ENCODE data around the gene SMIM10L2A. TPM values are rescaled to one million over a fixed set of nuclear protein-coding genes. Genes with fewer than 3 reads are reported as not detected.
A peak's percentile ranks its signal among the peaks of the same experiment; 100 is the strongest.

SMIM10L2A gene
- total and polyA plus RNA-seq, 10 of the 15 experiments (the other 5 are each of a cell fraction or from before 2014, with no cell fraction given): 0.02 to 0.05 (median 0.03) TPM; not detected in 7

DNA sequence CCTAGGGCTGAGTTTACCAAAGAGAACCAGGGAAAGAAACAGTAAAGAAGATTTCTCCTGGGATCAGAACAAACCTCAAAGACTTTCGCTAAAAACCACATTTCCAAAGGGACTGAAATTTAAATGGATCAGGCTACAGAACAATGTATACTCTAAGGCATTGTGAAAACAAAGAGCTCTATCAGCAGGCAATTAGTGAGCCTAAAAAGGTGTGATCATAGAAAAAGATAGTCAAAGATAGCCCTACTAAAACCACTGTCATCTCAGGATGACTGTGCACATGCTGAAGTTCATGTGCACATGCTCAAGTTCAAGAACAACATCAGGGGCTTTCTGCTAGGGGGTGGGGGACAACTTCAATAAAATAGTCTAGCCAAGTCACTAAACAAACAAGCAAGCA, 12.9 kb upstream of the SMIM10L2A start:
- H3K27me3 ChIP-seq (replicated peaks in 1 of 2; ENCODE audit: control insufficient read depth in 2 of 2, insufficient read depth in 2 of 2, low read length in 1 of 2): no peaks in the 10 kb centered on the region
- H3K79me2 ChIP-seq (ENCODE audit: control insufficient read depth, insufficient read depth, low read length): no peaks in the 10 kb centered on the region
- no peaks in the 10 kb centered on the region for H4K20me1 ChIP-seq (ENCODE audit: control insufficient read depth, insufficient read depth)
- FAIRE-seq (no peak), DNase-seq (ENCODE audit: low read depth, low spot score) (peak; percentile 7), ATAC-seq (peak; percentile 95)
- intact Hi-C loops (cut with micrococcal nuclease; ENCODE audit: unreplicated experiment): no loop called here
- ChIA-PET CTCF (interaction anchor here (0.6 kb wide), 1 partner anchor 90 kb away, joined by 3 read pairs; no protein-coding TSS in a partner anchor), POLR2A (interaction anchor here (0.5 to 0.8 kb wide), 2 partner anchors 12 to 113 kb away, joined by 3 to 4 read pairs; no protein-coding TSS in a partner anchor), RAD21 (ENCODE audit: unreplicated experiment) (interaction anchor here (1.0 to 1.2 kb wide), 2 partner anchors 9 to 13 kb away, joined by 3 to 4 read pairs; partner anchors contain the start of gene SMIM10L2A), SMC1A (ENCODE audit: uncharacterized antibody, unreplicated experiment) (interaction anchor here (1.3 kb wide), 1 partner anchor 113 kb away, joined by 3 read pairs; no protein-coding TSS in a partner anchor)
- no TSS peak for BruUV-seq (replicated peaks)
- in situ Hi-C loops (cut with MboI): no loop called here
- H2AFZ ChIP-seq (ENCODE audit: control insufficient read depth, low read depth, low read length): no peak overlapping the region
- H3K4me1 ChIP-seq (ENCODE audit: control insufficient read depth, insufficient read depth, low read length): no peaks in the 10 kb centered on the region
- H3K9me3 ChIP-seq (replicated peaks; ENCODE audit: control insufficient read depth, insufficient read depth, low read length): no peaks in the 10 kb centered on the region; the same call in 2 of the 3 replicates
- no peak overlapping the region for H3K4me3 ChIP-seq
- no peaks in the 10 kb centered on the region for H3K36me3 ChIP-seq (ENCODE audit: control insufficient read depth in 2 of 2, insufficient read depth in 2 of 2, low read length in 1 of 2)
- no peak overlapping the region for H3K4me2 ChIP-seq (ENCODE audit: control insufficient read depth, insufficient read depth)
- no peak overlapping the region for H3K27ac ChIP-seq (ENCODE audit: control insufficient read depth, insufficient read depth)
- no peak overlapping the region for H3K9ac ChIP-seq (ENCODE audit: control insufficient read depth, insufficient read depth, low read length)
- WGBS (ENCODE audit: insufficient coverage, insufficient replicate concordance, low lambda C conversion rate, missing lambda C conversion rate): 24% methylated on average over 1 of the region's 1 CpG
- TF ChIP-seq JUND (IDR thresholded peaks at IDR 0.05; ENCODE audit: low read depth, low read length): peak; percentile 70; the same call in 1 of the 2 replicates
- TF ChIP-seq GABPA (IDR thresholded peaks at IDR 0.05; ENCODE audit: low read depth): no peak
- no peak for TF ChIP-seq SUZ12 (IDR thresholded peaks at IDR 0.05; ENCODE audit: unreplicated experiment)
- TF ChIP-seq, protein P1, sequence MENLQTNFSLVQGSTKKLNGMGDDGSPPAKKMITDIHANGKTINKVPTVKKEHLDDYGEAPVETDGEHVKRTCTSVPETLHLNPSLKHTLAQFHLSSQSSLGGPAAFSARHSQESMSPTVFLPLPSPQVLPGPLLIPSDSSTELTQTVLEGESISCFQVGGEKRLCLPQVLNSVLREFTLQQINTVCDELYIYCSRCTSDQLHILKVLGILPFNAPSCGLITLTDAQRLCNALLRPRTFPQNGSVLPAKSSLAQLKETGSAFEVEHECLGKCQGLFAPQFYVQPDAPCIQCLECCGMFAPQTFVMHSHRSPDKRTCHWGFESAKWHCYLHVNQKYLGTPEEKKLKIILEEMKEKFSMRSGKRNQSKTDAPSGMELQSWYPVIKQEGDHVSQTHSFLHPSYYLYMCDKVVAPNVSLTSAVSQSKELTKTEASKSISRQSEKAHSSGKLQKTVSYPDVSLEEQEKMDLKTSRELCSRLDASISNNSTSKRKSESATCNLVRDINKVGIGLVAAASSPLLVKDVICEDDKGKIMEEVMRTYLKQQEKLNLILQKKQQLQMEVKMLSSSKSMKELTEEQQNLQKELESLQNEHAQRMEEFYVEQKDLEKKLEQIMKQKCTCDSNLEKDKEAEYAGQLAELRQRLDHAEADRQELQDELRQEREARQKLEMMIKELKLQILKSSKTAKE (IDR thresholded peaks at IDR 0.05; ENCODE audit: low read depth, poor library complexity, severe bottlenecking): no peak
- no peak for TF ChIP-seq NR2C2 (IDR thresholded peaks at IDR 0.05; ENCODE audit: borderline replicate concordance, control insufficient read depth, insufficient read length, low read depth)
- TF ChIP-seq, protein P2, sequence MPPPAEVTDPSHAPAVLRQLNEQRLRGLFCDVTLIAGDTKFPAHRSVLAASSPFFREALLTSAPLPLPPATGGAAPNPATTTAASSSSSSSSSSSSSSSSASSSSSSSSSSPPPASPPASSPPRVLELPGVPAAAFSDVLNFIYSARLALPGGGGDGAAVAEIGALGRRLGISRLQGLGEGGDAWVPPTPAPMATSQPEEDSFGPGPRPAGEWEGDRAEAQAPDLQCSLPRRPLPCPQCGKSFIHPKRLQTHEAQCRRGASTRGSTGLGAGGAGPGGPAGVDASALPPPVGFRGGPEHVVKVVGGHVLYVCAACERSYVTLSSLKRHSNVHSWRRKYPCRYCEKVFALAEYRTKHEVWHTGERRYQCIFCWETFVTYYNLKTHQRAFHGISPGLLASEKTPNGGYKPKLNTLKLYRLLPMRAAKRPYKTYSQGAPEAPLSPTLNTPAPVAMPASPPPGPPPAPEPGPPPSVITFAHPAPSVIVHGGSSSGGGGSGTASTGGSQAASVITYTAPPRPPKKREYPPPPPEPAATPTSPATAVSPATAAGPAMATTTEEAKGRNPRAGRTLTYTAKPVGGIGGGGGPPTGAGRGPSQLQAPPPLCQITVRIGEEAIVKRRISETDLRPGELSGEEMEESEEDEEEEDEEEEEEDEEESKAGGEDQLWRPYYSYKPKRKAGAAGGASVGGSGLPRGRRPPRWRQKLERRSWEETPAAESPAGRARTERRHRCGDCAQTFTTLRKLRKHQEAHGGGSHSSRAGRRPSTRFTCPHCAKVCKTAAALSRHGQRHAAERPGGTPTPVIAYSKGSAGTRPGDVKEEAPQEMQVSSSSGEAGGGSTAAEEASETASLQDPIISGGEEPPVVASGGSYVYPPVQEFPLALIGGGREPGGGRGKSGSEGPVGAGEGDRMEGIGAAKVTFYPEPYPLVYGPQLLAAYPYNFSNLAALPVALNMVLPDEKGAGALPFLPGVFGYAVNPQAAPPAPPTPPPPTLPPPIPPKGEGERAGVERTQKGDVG (CRISPR knock-in tag; IDR thresholded peaks at IDR 0.05): no peak
- no peak for TF ChIP-seq TCF7 (IDR thresholded peaks at IDR 0.05; ENCODE audit: borderline replicate concordance)
- TF ChIP-seq TARDBP (IDR thresholded peaks at IDR 0.05; ENCODE audit: borderline replicate concordance): no peak
- no peak for TF ChIP-seq KLF5 (IDR thresholded peaks at IDR 0.05; ENCODE audit: partially characterized antibody)
- TF ChIP-seq POLR2A (IDR thresholded peaks at IDR 0.05; ENCODE audit: low read depth, low read length): no peak
- TF ChIP-seq SMAD5 (IDR thresholded peaks at IDR 0.05; ENCODE audit: low read depth): no peak
- TF ChIP-seq ZSCAN29 (IDR thresholded peaks at IDR 0.05): no peak
- no peak for TF ChIP-seq NFYA (IDR thresholded peaks at IDR 0.05; ENCODE audit: borderline replicate concordance, low read depth, low read length)
- peak; percentile 74; the same call in 1 of the 2 replicates for TF ChIP-seq IRF4 (IDR thresholded peaks at IDR 0.05; ENCODE audit: low read depth, low read length)
- peak; percentile 94 to 95 for TF ChIP-seq IKZF2 (IDR thresholded peaks at IDR 0.05)
- TF ChIP-seq, protein P3, sequence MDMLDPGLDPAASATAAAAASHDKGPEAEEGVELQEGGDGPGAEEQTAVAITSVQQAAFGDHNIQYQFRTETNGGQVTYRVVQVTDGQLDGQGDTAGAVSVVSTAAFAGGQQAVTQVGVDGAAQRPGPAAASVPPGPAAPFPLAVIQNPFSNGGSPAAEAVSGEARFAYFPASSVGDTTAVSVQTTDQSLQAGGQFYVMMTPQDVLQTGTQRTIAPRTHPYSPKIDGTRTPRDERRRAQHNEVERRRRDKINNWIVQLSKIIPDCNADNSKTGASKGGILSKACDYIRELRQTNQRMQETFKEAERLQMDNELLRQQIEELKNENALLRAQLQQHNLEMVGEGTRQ (IDR thresholded peaks at IDR 0.05; ENCODE audit: borderline replicate concordance, low read depth, low read length): no peak
- peak; percentile 90 for TF ChIP-seq DPF2 (IDR thresholded peaks at IDR 0.05)
- TF ChIP-seq PKNOX1 (IDR thresholded peaks at IDR 0.05): no peak
